ENCODE measurements around the gene SYNE4. TPM values are rescaled to one million over a fixed set of nuclear protein-coding genes. Genes with fewer than 3 reads are reported as not detected.

The SYNE4 gene
- total RNA-seq, 1 donor from 2014 or later, result 2.0 TPM

- Mint-ChIP-seq H3K9me3 (ENCODE audit: unreplicated experiment) (peaks cover 5% of the 10 kb centered on the region), H3K27me3 (ENCODE audit: unreplicated experiment) (peaks cover 4% of the 10 kb centered on the region), H3K4me1 (ENCODE audit: low read depth, unreplicated experiment) (peaks cover 3% of the 10 kb centered on the region), H3K4me3 (ENCODE audit: unreplicated experiment) (peak overlapping the region; percentile 46), H3K36me3 (ENCODE audit: unreplicated experiment) (no peaks in the 10 kb centered on the region), H3K27ac (ENCODE audit: unreplicated experiment) (no peak overlapping the region)
- TF ChIP-seq CTCF (IDR thresholded peaks at IDR 0.05; ENCODE audit: partially characterized antibody, unreplicated experiment), result no peak
- peak; percentile 25 for DNase-seq
Observed at GRCh38 chr19:36051236-36051635, 42.6 kb upstream of the SYNE4 start.

GRCh38 chr19:36049080-36049698 lies 40.6 kb upstream of the SYNE4 start:
- H3K27ac Mint-ChIP-seq (ENCODE audit: unreplicated experiment), result no peak overlapping the region
- peaks cover 5% of the 10 kb centered on the region for H3K9me3 Mint-ChIP-seq (ENCODE audit: unreplicated experiment)
- peaks cover 2% of the 10 kb centered on the region for H3K27me3 Mint-ChIP-seq (ENCODE audit: unreplicated experiment)
- no peak for DNase-seq
- peaks cover 3% of the 10 kb centered on the region for H3K4me1 Mint-ChIP-seq (ENCODE audit: low read depth, unreplicated experiment)
- H3K4me3 Mint-ChIP-seq (ENCODE audit: unreplicated experiment), result no peak overlapping the region
- H3K36me3 Mint-ChIP-seq (ENCODE audit: unreplicated experiment), result no peaks in the 10 kb centered on the region
- TF ChIP-seq CTCF (IDR thresholded peaks at IDR 0.05; ENCODE audit: partially characterized antibody, unreplicated experiment), result no peak

- peaks cover 3% of the 10 kb centered on the region for H3K4me1 Mint-ChIP-seq (ENCODE audit: low read depth, unreplicated experiment)
- DNase-seq, result no peak
- no peak overlapping the region for H3K27ac Mint-ChIP-seq (ENCODE audit: unreplicated experiment)
- no peaks in the 10 kb centered on the region for H3K36me3 Mint-ChIP-seq (ENCODE audit: unreplicated experiment)
- TF ChIP-seq CTCF (IDR thresholded peaks at IDR 0.05; ENCODE audit: partially characterized antibody, unreplicated experiment), result no peak
- H3K27me3 Mint-ChIP-seq (ENCODE audit: unreplicated experiment), result no peaks in the 10 kb centered on the region
- H3K4me3 Mint-ChIP-seq (ENCODE audit: unreplicated experiment), result no peak overlapping the region
- no peaks in the 10 kb centered on the region for H3K9me3 Mint-ChIP-seq (ENCODE audit: unreplicated experiment)
Observed at GRCh38 chr19:36047835-36048234, 39.2 kb upstream of the SYNE4 start.

GRCh38 chr19:36046443-36047050 lies 37.9 kb upstream of the SYNE4 start:
- TF ChIP-seq CTCF (IDR thresholded peaks at IDR 0.05; ENCODE audit: partially characterized antibody, unreplicated experiment), result no peak
- DNase-seq, result no peak
- Mint-ChIP-seq H3K27ac (ENCODE audit: unreplicated experiment) (no peak overlapping the region), H3K4me1 (ENCODE audit: low read depth, unreplicated experiment) (peaks cover 3% of the 10 kb centered on the region), H3K4me3 (ENCODE audit: unreplicated experiment) (no peak overlapping the region), H3K36me3 (ENCODE audit: unreplicated experiment) (no peaks in the 10 kb centered on the region), H3K9me3 (ENCODE audit: unreplicated experiment) (no peaks in the 10 kb centered on the region), H3K27me3 (ENCODE audit: unreplicated experiment) (no peaks in the 10 kb centered on the region)

- Mint-ChIP-seq H3K9me3 (ENCODE audit: unreplicated experiment) (no peaks in the 10 kb centered on the region), H3K4me3 (ENCODE audit: unreplicated experiment) (no peak overlapping the region), H3K27ac (ENCODE audit: unreplicated experiment) (no peak overlapping the region), H3K4me1 (ENCODE audit: low read depth, unreplicated experiment) (no peaks in the 10 kb centered on the region), H3K36me3 (ENCODE audit: unreplicated experiment) (no peaks in the 10 kb centered on the region), H3K27me3 (ENCODE audit: unreplicated experiment) (peaks cover 6% of the 10 kb centered on the region)
- DNase-seq, result no peak
- no peak for TF ChIP-seq CTCF (IDR thresholded peaks at IDR 0.05; ENCODE audit: partially characterized antibody, unreplicated experiment)
Observed at GRCh38 chr19:36043952-36044351, 35.3 kb upstream of the SYNE4 start.

Measured in glutamatergic neuron (in vitro differentiated cells).